ENCODE data around the gene UQCRC2.

- TF ChIP-seq ZBTB33 (IDR thresholded peaks at IDR 0.05; ENCODE audit: borderline replicate concordance, low read depth) (no peak), POLR2AphosphoS5 (IDR thresholded peaks at IDR 0.05; ENCODE audit: low read depth, low read length) (no peak), EP300 (IDR thresholded peaks at IDR 0.05; ENCODE audit: borderline replicate concordance in 1 of 2, low read depth in 1 of 2, low read length in 1 of 2) (no peak), GABPA (IDR thresholded peaks at IDR 0.05; ENCODE audit: low read depth) (no peak), ELF1 (IDR thresholded peaks at IDR 0.05) (no peak), FOXJ3 (CRISPR knock-in tag; IDR thresholded peaks at IDR 0.05) (no peak)
Measured at GRCh38 chr16:21963887-21964286, 10.7 kb downstream of the UQCRC2 start.
